Measurements from ENCODE around the gene TTC39A. TPM values are rescaled to one million over a fixed set of nuclear protein-coding genes. Genes with fewer than 3 reads are reported as not detected.

TTC39A gene
- total RNA-seq, 1 donor from 2014 or later = 0.28 TPM

DNA sequence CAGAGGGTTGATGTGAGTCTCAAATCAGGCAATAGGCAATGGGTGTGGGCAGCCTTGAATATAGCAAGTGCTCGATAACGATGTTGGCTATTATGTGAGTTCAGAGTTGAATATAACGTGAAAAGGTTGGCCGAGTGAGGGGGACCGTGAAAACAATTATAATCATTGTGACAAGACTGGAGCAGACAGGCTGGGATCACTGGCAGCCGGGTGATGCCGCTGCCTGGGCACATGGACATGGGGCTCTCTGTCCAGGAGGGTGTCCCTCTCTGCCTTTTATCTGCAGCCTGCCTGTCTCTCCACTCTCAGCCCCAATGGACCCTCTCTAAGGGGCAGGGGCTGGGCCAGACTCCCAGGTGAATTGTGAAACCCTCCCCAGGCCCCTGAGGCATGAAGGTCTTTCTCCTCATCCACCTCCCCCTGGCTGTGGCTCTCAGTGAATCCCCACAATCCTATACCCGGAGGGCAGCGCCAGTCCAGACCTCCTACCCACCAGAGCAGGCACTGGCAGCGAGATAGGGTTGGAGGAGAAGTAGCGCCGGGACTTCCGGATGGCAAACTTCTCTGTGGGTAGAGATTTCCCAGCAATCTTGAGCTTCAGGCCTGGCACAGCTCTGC, 36.4 kb downstream of the TTC39A start:
- Mint-ChIP-seq H3K4me3 (no peak overlapping the region), H3K27ac (no peak overlapping the region), H3K36me3 (ENCODE audit: low read depth) (no peaks in the 10 kb centered on the region), H3K9me3 (no peaks in the 10 kb centered on the region), H3K27me3 (peaks cover 3% of the 10 kb centered on the region), H3K4me1 (peaks cover 19% of the 10 kb centered on the region)
- DNase-seq = no peak
- intact Hi-C loops (cut with micrococcal nuclease) = loop anchor here (10.0 kb wide), 1 partner anchor 319 kb away; the partner anchor contains the start of gene CDKN2C

DNA sequence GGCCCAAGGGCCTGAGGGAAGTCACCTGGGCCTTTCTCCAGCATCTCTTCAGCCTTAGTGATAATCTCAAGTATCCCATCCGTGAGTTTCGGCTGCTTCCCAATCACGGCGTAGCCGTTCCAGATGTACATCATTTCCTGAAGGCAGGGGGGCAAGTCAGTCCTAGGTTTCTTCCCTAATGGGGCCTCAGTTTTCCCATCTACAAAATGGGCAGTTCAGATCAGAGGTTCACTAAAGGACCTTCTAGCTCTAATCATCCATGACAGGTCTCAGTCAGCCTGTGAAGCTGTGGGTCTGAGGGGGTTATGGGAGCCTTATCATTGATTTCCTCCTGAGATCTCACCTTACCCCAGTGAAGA, 39.9 kb downstream of the TTC39A start:
- DNase-seq = no peak
- H3K4me1 Mint-ChIP-seq = peaks cover 6% of the 10 kb centered on the region
- no peaks in the 10 kb centered on the region for H3K36me3 Mint-ChIP-seq (ENCODE audit: low read depth)
- no peak overlapping the region for H3K4me3 Mint-ChIP-seq
- intact Hi-C loops (cut with micrococcal nuclease) = loop anchor here (10.0 kb wide), 1 partner anchor 316 kb away; the partner anchor contains the start of gene CDKN2C
- H3K9me3 Mint-ChIP-seq = no peaks in the 10 kb centered on the region
- H3K27ac Mint-ChIP-seq = no peak overlapping the region
- peaks cover 5% of the 10 kb centered on the region for H3K27me3 Mint-ChIP-seq

DNA sequence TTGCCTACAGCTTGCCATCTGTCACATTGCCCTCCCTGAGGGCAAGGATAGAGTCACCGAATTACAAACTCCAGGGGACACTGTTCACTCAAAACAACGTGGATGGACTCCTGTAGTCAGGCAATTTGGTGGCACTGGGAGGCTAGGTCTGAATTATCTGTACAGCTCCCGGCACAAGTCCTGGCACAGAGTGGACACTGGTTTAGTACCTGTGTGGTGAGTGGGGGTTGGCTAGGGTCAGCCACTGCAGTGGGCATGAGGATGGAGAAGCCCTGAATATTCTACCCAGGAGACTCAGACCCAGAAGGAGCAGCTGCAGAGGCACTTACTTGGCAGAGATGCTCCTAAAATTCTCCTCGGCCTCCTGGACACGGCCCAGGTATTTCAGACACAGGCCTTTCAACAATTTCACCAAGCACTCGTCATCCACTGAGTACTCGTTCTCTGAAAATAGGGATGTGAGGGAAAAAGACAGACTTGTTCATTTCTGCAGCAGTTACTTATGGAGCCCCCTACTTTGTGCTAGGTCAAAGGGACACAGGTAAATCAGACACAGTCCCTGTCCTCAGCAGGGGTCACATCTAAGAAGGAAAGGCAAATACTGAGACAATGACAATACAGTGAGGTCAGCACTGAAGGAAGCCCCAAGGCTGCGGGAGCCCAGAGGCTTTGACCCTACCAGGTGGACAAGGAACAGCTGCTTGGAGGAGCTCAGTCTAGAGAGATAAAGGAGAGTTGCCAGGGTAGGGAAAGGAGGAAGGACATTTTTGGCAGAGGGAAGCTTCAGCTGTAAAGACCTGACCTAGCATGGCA, 40.5 kb downstream of the TTC39A start:
- Mint-ChIP-seq H3K36me3 (ENCODE audit: low read depth) (no peaks in the 10 kb centered on the region), H3K4me3 (no peak overlapping the region), H3K27me3 (peaks cover 5% of the 10 kb centered on the region), H3K9me3 (no peaks in the 10 kb centered on the region), H3K4me1 (peaks cover 7% of the 10 kb centered on the region), H3K27ac (no peak overlapping the region)
- intact Hi-C loops (cut with micrococcal nuclease) = loop anchor here (10.0 kb wide), 1 partner anchor 315 kb away; the partner anchor contains the start of gene CDKN2C
- no peak for DNase-seq

DNA sequence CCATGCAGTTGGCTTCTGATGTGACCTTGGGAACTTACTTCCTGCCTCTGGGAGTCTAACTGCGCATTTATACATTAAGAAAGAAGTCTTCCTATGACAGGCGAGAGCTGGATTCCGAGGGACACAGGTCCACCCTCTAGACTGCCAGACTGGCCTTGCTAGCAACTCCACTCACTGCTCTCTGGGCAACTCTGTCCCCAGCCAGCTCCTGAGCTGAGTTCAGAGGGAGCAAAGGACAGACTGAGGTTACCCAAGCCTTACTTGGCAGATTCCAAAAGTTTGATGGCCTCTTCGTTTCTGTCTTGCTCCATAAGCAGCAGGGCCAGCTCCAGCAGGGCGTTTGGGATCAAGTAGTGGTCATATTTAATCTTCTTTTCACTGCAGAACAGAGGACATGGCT, 41.8 kb downstream of the TTC39A start:
- Mint-ChIP-seq H3K36me3 (ENCODE audit: low read depth) (no peaks in the 10 kb centered on the region), H3K27me3 (peaks cover 5% of the 10 kb centered on the region)

DNA sequence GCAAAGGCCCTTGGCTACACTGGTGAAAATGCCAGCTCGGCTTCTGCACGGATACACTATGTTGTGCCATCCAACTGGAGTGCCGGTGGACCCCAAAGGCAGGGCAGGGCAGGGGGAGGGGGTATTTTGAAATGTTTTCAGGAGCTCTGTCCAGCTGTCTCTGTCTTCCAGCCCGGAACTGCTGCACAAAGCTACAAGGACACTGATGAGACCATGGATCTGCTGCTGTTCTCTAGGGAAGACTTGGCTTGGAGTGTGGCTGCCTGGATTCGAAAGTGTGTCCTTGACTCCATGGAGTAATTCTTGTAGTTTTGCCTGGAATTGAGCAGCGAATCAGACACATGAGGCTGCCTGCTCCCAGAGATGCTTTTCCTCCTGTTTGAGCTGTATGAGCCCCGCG, 42.4 kb downstream of the TTC39A start:
- no peak overlapping the region for H3K27ac Mint-ChIP-seq

More for the DNA sequence above, 41.8 kb downstream of the TTC39A start:
- intact Hi-C loops (cut with micrococcal nuclease) = no loop called here
- Mint-ChIP-seq H3K9me3 (no peaks in the 10 kb centered on the region), H3K4me1 (peaks cover 17% of the 10 kb centered on the region), H3K27ac (no peak overlapping the region), H3K4me3 (no peak overlapping the region)
- DNase-seq = no peak

DNA sequence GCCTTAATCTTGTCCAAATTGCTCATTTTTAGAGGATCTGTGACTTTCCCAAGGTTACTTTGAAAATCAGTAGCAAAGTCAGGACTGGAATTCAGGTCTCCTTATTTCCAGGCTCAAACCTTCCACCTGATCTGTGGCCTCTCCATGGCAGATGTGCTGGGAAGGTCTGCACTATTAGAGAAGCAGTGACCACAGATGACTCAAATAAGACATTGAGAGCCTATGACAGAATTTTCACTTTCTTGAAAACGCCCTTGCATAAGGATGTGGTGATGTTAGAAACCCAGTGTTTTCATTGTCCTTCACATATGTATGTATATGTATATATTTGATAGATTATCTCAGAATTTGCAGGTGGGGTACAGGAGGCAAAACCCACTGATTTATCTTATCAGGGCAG, 45.3 kb downstream of the TTC39A start:
- Mint-ChIP-seq H3K27me3 (peaks cover 5% of the 10 kb centered on the region), H3K36me3 (ENCODE audit: low read depth) (no peaks in the 10 kb centered on the region), H3K4me1 (peaks cover 22% of the 10 kb centered on the region), H3K4me3 (no peak overlapping the region), H3K9me3 (no peaks in the 10 kb centered on the region), H3K27ac (peak overlapping the region; percentile 63)
- DNase-seq = no peak
- intact Hi-C loops (cut with micrococcal nuclease) = no loop called here

More for the DNA sequence above, 42.4 kb downstream of the TTC39A start:
- Mint-ChIP-seq H3K36me3 (ENCODE audit: low read depth) (no peaks in the 10 kb centered on the region), H3K4me1 (peaks cover 19% of the 10 kb centered on the region), H3K9me3 (no peaks in the 10 kb centered on the region), H3K4me3 (no peak overlapping the region), H3K27me3 (peaks cover 5% of the 10 kb centered on the region)
- no peak for DNase-seq
- intact Hi-C loops (cut with micrococcal nuclease) = no loop called here

DNA sequence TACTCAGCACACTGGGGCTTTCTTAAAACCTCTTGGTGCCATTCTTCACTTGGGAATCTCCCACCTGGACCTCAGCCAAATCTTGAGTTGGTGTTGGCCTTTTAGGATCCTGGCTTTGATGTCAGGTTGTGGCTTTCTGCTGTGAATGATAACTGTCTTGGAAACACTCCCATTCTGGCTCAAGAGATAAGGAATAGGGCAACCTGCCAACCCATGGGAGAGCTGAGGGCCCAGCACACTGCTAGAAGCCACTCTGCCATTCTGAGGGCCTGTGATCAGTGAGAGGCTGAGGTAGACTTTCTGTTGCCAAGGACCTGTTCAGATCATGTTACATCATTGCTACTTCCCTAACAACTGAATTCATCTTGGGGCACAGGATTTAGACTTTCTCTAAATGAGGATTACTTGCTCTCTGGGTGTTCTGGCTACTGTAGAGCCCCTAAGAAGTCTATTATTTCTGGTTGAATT, 45.8 kb downstream of the TTC39A start:
- no peak overlapping the region for H3K4me3 Mint-ChIP-seq

DNA sequence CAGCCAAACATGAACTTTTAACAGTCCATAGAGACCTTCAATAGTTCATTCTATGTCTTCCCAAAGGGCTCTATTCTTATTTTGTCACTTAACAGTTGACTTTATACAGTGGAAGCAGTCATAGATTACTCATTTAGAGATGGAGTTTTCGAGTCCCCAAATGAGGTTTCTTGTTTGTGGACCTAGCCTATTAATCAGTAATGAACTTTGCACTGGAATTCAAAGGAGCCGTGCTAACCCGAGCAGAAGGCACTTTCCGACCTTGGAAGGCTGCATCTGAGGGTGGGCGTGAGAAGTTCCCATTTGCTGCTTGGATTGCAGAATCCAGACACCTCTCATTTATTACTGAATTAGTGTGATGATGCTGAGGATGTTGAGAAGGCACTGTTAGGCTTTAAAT, 46.4 kb downstream of the TTC39A start:
- intact Hi-C loops (cut with micrococcal nuclease) = loop anchor here (5.0 kb wide), 1 partner anchor 47 kb away; the partner anchor contains the start of gene RNF11
- Mint-ChIP-seq H3K4me1 (peaks cover 22% of the 10 kb centered on the region), H3K27ac (peak overlapping the region; percentile 70), H3K36me3 (ENCODE audit: low read depth) (no peaks in the 10 kb centered on the region), H3K4me3 (no peak overlapping the region), H3K9me3 (no peaks in the 10 kb centered on the region), H3K27me3 (peaks cover 1% of the 10 kb centered on the region)
- DNase-seq = no peak

More for the DNA sequence above, 45.8 kb downstream of the TTC39A start:
- DNase-seq = no peak
- peaks cover 22% of the 10 kb centered on the region for H3K4me1 Mint-ChIP-seq
- H3K27me3 Mint-ChIP-seq = peaks cover 4% of the 10 kb centered on the region
- peak overlapping the region; percentile 63 for H3K27ac Mint-ChIP-seq
- no peaks in the 10 kb centered on the region for H3K9me3 Mint-ChIP-seq
- intact Hi-C loops (cut with micrococcal nuclease) = loop anchor here (5.0 kb wide), 1 partner anchor 47 kb away; the partner anchor contains the start of gene RNF11
- no peaks in the 10 kb centered on the region for H3K36me3 Mint-ChIP-seq (ENCODE audit: low read depth)

DNA sequence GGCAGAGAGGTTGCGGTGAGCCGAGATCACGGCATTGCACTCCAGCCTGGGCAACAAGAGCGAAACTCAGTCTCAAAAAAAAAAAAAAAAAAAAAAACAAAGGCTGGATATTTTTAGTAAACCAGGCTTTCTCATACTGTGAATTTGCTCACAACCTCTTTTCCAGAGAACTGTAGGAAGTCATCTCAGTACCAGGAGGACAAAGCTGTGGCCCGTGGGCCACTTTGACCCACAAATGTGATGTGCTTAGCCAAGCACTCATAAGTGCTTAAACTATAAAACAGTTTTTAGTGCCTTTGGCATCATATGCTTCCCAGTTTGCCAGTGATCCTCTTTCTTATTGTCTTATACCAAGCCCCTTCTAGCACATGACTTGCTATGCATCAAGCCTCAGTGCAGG, 47.8 kb downstream of the TTC39A start:
- Mint-ChIP-seq H3K36me3 (ENCODE audit: low read depth) (no peaks in the 10 kb centered on the region), H3K27me3 (peaks cover 1% of the 10 kb centered on the region), H3K9me3 (no peaks in the 10 kb centered on the region), H3K27ac (no peak overlapping the region), H3K4me3 (no peak overlapping the region), H3K4me1 (peaks cover 22% of the 10 kb centered on the region)
- DNase-seq = no peak
- intact Hi-C loops (cut with micrococcal nuclease) = loop anchor here (5.0 kb wide), 1 partner anchor 45 kb away; the partner anchor contains the start of gene RNF11

DNA sequence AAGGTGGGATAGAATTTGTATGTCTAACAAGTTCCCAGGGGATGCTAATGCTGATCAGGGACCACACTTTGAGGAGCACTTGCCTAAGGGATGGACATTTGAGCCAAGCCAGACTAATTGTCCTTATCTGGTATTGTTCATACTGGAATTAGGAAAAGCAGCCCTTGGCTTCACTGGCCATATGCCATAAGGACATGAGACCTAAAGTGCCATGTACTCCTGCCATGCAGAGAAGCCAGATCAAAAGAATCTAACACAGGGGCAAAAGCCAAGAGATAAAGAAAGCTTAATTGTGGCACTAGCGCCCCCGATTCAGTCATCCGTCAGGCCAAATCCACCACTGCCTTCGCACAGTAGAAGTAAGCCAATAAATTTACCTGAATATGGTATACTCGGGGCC, 48.6 kb downstream of the TTC39A start:
- peaks cover 22% of the 10 kb centered on the region for H3K4me1 Mint-ChIP-seq
- H3K27ac Mint-ChIP-seq = no peak overlapping the region
- DNase-seq = no peak
- H3K4me3 Mint-ChIP-seq = no peak overlapping the region
- H3K9me3 Mint-ChIP-seq = no peaks in the 10 kb centered on the region
- H3K27me3 Mint-ChIP-seq = peaks cover 1% of the 10 kb centered on the region
- H3K36me3 Mint-ChIP-seq (ENCODE audit: low read depth) = no peaks in the 10 kb centered on the region
- intact Hi-C loops (cut with micrococcal nuclease) = loop anchor here (5.0 kb wide), 1 partner anchor 45 kb away; the partner anchor contains the start of gene RNF11

DNA sequence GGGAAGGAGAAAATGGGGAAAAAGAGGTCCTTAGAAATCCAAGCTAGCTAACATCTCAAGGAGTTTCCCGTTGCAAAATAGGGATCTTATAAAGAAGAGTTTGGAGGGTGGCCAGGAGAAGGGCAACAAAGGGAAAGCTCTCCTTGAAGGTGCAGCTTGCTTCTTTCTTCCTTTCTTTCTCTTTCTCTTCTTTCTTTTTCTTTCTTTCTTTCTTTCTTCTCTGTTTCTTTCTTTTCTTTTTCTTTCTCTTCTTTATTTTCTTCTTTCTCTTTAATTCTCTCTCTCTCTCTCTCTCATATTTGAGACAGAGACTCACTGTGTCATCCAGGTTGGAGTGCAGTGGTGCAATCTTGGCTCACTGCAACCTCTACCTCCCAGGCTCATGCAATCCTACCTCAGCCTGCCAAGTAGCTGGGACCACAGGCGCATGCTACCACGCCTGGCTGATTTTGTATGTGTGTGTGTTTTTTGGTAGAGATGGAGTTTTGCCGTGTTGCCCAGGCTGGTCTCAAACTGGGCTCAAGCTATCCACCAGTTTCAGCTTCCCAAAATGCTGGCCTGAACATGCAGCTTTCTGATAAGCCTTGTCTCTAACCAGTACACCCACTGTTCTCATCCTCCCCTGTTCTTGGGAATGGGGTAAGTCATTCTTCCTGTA, 49.9 kb downstream of the TTC39A start:
- Mint-ChIP-seq H3K4me3 (no peak overlapping the region), H3K4me1 (peaks cover 20% of the 10 kb centered on the region), H3K9me3 (no peaks in the 10 kb centered on the region), H3K27me3 (no peaks in the 10 kb centered on the region), H3K36me3 (ENCODE audit: low read depth) (peaks cover 3% of the 10 kb centered on the region), H3K27ac (no peak overlapping the region)
- no peak for DNase-seq
- intact Hi-C loops (cut with micrococcal nuclease) = loop anchor here (5.0 kb wide), 1 partner anchor 43 kb away; the partner anchor contains the start of gene RNF11

DNA sequence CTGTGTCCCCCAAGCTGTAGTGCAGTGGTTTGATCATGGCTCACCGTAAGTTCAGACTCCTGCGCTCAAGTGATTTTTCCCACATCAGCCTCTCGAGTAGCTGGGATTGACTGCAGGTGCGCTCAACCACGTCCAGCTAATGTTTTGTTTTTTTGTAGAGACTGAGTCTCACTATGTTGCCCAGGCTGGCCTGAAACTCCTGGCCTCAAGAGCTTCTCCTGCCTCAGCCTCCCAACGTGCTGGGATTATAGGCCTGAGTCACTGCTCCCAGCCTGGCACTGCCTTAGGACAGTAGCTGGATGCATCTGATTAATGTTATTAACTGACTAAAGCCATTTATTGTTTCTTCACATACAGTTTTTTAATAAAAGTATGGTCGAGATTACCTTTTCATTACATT, 54.1 kb downstream of the TTC39A start:
- no peaks in the 10 kb centered on the region for H3K27me3 Mint-ChIP-seq
- H3K9me3 Mint-ChIP-seq = no peaks in the 10 kb centered on the region
- no peak overlapping the region for H3K4me3 Mint-ChIP-seq
- peaks cover 17% of the 10 kb centered on the region for H3K36me3 Mint-ChIP-seq (ENCODE audit: low read depth)
- no peak for DNase-seq
- intact Hi-C loops (cut with micrococcal nuclease) = no loop called here
- peaks cover 3% of the 10 kb centered on the region for H3K4me1 Mint-ChIP-seq
- H3K27ac Mint-ChIP-seq = no peak overlapping the region

DNA sequence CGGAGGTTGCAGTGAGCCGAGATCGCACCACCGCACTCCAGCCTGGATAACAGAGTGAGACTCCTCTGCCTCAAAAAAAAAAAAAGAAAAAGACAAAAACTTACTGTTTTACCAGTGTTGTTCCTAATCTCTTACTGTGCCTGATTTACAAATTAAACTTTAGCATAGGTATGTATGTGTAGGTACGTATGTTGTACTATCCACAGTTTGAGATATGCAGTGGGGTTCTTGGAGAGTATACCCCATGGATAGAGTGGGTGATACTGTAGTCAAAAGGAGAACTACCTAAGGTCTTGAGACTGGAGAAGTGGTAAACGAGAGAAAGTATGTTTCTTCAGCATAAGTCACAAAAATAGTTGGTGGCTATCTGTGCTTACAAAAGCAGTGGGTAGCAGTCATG, 55.7 kb downstream of the TTC39A start:
- Mint-ChIP-seq H3K27me3 (no peaks in the 10 kb centered on the region), H3K4me3 (no peak overlapping the region), H3K36me3 (ENCODE audit: low read depth) (peaks cover 30% of the 10 kb centered on the region), H3K4me1 (peaks cover 3% of the 10 kb centered on the region), H3K27ac (no peak overlapping the region), H3K9me3 (no peaks in the 10 kb centered on the region)
- DNase-seq = no peak
- intact Hi-C loops (cut with micrococcal nuclease) = no loop called here
